ENCODE results near the gene DDX56.

DNA sequence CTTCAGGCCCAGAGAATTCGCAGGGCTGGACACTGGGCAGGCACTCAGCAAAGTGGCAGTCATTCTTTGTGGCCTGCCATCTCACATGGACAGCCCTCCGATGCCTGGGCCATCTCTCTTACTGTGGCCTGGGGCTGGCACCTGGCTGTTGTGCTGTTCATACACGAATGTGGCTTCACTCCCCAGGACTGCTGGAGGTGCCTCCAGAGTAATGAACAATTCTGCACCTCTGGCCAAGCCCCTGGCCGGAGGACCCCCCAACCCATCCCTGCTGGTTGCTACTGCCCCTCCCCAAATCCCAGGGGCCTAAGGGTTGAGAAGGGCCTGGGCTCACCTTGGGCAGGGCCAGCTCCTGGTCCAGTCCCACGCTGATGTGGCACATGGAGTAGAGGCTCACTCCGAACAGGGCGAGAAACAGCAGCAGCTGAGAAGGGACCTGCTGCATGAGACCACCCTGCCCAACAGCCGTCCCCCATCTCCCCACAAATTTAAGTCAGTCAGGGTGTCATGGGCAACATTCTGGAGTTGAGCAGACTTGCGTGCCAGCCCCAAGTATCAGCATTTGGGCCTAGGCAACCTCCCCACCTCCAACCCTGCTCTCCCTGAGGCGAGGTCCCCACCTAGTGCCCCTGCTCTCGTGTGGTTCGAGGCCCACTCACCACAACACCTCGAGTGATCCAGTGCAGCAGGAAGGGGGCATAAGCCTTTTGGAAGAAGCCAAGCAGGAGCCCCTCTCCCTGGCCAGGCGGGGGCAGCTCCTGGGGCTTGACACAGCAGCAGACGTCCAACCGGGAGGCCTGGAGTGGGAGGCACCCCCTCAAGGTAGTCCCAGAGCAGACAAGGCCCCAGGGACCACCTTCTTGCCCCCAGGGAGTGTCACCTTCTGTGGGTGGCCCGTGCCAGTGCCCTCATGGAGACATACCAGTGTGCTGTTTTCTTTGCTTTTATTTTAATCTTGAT is 42.0 kb downstream of the DDX56 start:
- TF ChIP-seq, protein P1, sequence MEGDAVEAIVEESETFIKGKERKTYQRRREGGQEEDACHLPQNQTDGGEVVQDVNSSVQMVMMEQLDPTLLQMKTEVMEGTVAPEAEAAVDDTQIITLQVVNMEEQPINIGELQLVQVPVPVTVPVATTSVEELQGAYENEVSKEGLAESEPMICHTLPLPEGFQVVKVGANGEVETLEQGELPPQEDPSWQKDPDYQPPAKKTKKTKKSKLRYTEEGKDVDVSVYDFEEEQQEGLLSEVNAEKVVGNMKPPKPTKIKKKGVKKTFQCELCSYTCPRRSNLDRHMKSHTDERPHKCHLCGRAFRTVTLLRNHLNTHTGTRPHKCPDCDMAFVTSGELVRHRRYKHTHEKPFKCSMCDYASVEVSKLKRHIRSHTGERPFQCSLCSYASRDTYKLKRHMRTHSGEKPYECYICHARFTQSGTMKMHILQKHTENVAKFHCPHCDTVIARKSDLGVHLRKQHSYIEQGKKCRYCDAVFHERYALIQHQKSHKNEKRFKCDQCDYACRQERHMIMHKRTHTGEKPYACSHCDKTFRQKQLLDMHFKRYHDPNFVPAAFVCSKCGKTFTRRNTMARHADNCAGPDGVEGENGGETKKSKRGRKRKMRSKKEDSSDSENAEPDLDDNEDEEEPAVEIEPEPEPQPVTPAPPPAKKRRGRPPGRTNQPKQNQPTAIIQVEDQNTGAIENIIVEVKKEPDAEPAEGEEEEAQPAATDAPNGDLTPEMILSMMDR (IDR thresholded peaks at IDR 0.05) = no peak
- TF ChIP-seq POLR2A (IDR thresholded peaks at IDR 0.05) = no peak

All from esophagus squamous epithelium (tissue), 4 donors.